ENCODE results near the gene TMED7. TPM values are rescaled to one million over a fixed set of nuclear protein-coding genes. Genes with fewer than 3 reads are reported as not detected.

Gene TMED7
- total RNA-seq, 1 donor: 234 TPM

GRCh38 chr5:115586525-115587146, 39.2 kb downstream of the TMED7 start:
- TF ChIP-seq CTCF (IDR thresholded peaks at IDR 0.05; ENCODE audit: insufficient read depth, low read depth, low read length): peak; percentile 52
- peak; percentile 44 for DNase-seq (ENCODE audit: low read depth)
- H3K4me3 ChIP-seq (ENCODE audit: low read depth, low read length): no peak overlapping the region

GRCh38 chr5:115585265-115585664, 40.6 kb downstream of the TMED7 start:
- TF ChIP-seq CTCF (IDR thresholded peaks at IDR 0.05; ENCODE audit: insufficient read depth, low read depth, low read length): no peak
- no peak overlapping the region for H3K4me3 ChIP-seq (ENCODE audit: low read depth, low read length)
- DNase-seq (ENCODE audit: low read depth): no peak

GRCh38 chr5:115584501-115584900, 41.3 kb downstream of the TMED7 start:
- no peak for TF ChIP-seq CTCF (IDR thresholded peaks at IDR 0.05; ENCODE audit: insufficient read depth, low read depth, low read length)

GRCh38 chr5:115583474-115583873, 42.4 kb downstream of the TMED7 start:
- no peak for TF ChIP-seq CTCF (IDR thresholded peaks at IDR 0.05; ENCODE audit: insufficient read depth, low read depth, low read length)
- no peak overlapping the region for H3K4me3 ChIP-seq (ENCODE audit: low read depth, low read length)
- peak; percentile 83 for DNase-seq (ENCODE audit: low read depth)

More at GRCh38 chr5:115584501-115584900, 41.3 kb downstream of the TMED7 start:
- no peak for DNase-seq (ENCODE audit: low read depth)
- no peak overlapping the region for H3K4me3 ChIP-seq (ENCODE audit: low read depth, low read length)

- TF ChIP-seq CTCF (IDR thresholded peaks at IDR 0.05; ENCODE audit: insufficient read depth, low read depth, low read length): no peak
- H3K4me3 ChIP-seq (ENCODE audit: low read depth, low read length): no peak overlapping the region
- DNase-seq (ENCODE audit: low read depth): no peak
Measured at GRCh38 chr5:115580941-115581340, 44.9 kb downstream of the TMED7 start.

GRCh38 chr5:115579747-115580173, 46.1 kb downstream of the TMED7 start:
- DNase-seq (ENCODE audit: low read depth): no peak
- no peak for TF ChIP-seq CTCF (IDR thresholded peaks at IDR 0.05; ENCODE audit: insufficient read depth, low read depth, low read length)
- H3K4me3 ChIP-seq (ENCODE audit: low read depth, low read length): no peak overlapping the region

- DNase-seq (ENCODE audit: low read depth): no peak
- no peak overlapping the region for H3K4me3 ChIP-seq (ENCODE audit: low read depth, low read length)
- no peak for TF ChIP-seq CTCF (IDR thresholded peaks at IDR 0.05; ENCODE audit: insufficient read depth, low read depth, low read length)
Measured at GRCh38 chr5:115579216-115579615, 46.6 kb downstream of the TMED7 start.
